Measurements from ENCODE around the gene ATG7. TPM values are rescaled to one million over a fixed set of nuclear protein-coding genes. Genes with fewer than 3 reads are reported as not detected.

ATG7 gene
- total RNA-seq, 1 experiment from 2014 or later, result 34.5 TPM

DNA sequence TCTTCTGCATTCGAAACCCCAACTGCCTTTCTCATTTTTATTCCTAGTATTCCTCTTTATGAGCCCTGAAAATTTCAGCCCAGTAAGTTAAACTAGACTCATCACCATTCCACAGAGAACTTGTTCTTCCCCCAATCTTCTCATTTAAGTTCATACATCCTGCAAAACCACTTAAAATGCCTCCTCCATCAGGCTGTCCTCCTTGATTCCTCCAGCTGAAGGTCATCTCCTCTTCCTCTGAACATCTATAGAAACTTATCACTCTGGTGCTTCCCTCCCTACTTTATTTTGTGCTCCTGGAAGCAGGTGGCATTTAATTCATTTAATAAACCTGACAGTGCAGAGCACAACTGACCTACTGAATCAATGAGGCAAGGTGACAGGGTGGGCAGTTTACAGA is 333.2 kb downstream of the ATG7 start:
- Histone ChIP-seq H3K4me3 (no peak overlapping the region), H3K9me3 (no peaks in the 10 kb centered on the region), H3K27me3 (no peaks in the 10 kb centered on the region), H3K36me3 (peaks cover 13% of the 10 kb centered on the region)
- no peak for DNase-seq

DNA sequence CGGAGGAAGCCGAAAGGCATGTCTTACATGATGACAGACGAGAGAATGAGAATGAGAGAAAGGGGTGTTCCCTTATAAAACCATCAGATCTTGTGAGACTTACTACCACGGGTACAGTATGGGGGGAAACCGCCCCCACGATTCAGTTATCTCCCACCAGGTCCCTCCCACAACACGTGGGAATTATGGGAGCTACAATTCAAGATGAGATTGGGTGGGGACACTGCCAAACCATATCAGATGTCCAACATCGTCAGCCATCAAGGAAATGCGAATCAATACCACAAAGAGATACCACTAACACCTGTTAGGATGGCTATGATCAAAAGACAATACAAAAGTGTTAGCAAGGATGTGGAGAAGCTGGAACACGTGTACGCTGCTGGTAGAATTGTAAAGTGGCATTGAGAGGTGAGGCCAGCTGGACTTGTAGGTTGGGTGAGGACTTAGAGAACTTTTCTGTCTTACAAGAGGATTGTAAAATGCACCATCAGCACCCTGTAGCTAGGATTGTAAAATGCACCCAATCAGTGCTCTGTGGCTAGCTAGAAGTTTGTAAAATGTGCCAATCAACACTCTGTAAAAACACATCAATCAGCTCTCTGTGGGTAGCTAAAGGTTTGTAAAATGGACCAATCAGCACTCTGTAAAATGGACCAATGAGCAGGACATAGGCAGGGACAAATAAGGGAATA is 334.0 kb downstream of the ATG7 start:
- no peaks in the 10 kb centered on the region for H3K9me3 ChIP-seq
- no peak for DNase-seq
- no peaks in the 10 kb centered on the region for H3K27me3 ChIP-seq
- no peak overlapping the region for H3K4me3 ChIP-seq
- peaks cover 8% of the 10 kb centered on the region for H3K36me3 ChIP-seq

DNA sequence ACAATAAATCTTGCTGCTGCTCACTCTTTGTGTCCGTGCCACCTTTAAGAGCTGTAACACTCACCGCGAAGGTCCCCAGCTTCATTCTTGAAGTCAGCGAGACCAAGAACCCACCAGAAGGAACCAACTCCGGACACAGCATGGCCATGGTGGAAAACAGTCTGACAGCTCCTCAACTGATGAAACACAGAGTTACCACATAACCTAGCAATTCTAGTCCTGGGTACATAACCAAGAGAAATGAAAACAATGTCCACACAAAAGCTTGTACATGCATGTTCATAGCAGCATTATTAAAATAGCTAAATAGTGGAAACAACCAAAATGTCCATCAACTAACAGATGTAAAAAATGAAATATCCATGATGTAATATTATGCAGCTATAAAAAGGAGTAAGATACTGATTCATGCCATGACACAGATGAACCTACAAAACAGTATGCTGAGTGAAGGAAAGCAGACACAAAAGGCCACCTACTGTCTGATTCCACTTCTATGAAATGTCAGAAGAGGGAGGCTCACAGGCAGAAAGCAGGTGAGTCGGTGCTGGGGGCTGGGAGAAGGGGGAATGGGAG is 334.8 kb downstream of the ATG7 start:
- Histone ChIP-seq H3K9me3 (no peaks in the 10 kb centered on the region), H3K27me3 (no peaks in the 10 kb centered on the region), H3K36me3 (peaks cover 7% of the 10 kb centered on the region), H3K4me3 (no peak overlapping the region)
- no peak for DNase-seq

Other genes starting within 250 kb of the ATG7 start
- gene HRH1, start 117.9 kb upstream of the ATG7 start, total RNA-seq (2014; rRNA removed; shearing (Covaris generic); ENCODE audit: low replicate concordance), result 5.5 and 6.3 TPM in 2 replicates